ENCODE results near the gene OTUD5. TPM values are rescaled to one million over a fixed set of nuclear protein-coding genes. Genes with fewer than 3 reads are reported as not detected.

The OTUD5 gene
- total and polyA plus RNA-seq, 7 donors: 17.5 to 38.7 (median 28.3) TPM

DNA sequence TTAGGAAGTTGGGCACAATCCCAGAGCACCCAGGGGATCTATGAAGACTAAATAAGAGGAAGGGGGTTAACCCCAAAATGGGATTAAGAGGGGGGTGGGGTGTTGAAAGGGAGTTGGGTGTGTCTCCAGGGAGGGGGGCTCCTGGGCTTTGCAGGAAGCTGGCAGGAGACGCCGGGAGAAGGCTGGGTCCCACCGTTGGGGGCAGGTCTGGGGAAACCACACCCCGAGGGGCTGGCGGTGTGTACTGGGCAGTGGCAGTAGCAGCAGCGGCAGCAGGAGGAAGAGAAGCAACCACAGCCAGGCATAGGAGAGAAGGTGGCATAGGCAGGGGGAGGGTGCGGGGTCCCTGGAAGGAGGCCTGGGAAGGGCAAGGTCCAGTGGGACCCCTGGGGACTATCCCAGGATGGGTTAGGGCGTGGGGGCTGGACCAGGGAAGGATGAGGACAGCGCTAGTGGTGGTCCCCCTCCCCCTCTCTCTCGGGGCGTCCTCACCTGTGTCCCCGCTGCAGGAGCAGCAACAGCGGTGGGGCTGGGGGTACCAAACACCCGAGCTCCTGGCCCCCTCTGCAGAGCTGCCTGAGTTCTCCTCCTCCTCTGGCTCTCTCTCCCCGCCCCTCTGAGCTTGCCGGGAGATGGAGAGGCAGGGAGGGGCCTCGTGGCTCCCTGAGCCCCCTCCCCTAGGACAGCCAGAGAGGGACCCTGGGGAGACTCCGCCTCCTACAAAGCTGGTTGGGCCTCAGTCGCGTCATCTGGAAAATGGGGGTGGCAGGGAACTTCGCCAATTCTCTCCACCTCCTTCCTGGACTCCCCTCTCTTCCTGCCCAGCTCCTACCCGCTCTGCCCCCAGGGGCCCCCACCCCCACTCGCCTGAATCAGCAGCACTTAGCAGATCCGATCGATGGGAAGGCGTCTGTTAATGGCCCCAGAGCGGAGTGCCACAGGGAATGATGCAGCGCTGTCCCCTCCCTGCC, 14.1 kb upstream of the OTUD5 start, which contains the start of gene KCND1:
TSS of gene KCND1 (minus strand) at position 596 of the 971 bp plus-strand sequence. CDS start 1,573 bp downstream, outside the sequence.
- TF ChIP-seq, protein P1, sequence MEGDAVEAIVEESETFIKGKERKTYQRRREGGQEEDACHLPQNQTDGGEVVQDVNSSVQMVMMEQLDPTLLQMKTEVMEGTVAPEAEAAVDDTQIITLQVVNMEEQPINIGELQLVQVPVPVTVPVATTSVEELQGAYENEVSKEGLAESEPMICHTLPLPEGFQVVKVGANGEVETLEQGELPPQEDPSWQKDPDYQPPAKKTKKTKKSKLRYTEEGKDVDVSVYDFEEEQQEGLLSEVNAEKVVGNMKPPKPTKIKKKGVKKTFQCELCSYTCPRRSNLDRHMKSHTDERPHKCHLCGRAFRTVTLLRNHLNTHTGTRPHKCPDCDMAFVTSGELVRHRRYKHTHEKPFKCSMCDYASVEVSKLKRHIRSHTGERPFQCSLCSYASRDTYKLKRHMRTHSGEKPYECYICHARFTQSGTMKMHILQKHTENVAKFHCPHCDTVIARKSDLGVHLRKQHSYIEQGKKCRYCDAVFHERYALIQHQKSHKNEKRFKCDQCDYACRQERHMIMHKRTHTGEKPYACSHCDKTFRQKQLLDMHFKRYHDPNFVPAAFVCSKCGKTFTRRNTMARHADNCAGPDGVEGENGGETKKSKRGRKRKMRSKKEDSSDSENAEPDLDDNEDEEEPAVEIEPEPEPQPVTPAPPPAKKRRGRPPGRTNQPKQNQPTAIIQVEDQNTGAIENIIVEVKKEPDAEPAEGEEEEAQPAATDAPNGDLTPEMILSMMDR (IDR thresholded peaks at IDR 0.05): no peak
- peak within 1 kb of the TSS; percentile 50 for H3K4me3 ChIP-seq
- no peaks in the 10 kb centered on the region for H3K9me3 ChIP-seq
- DNase-seq: peak; percentile 36 to 52
- no peak within 1 kb of the TSS for H3K27ac ChIP-seq
- intact Hi-C loops (cut with DNase I): loop anchor here in 1 of 2 donors (10.0 kb wide), 1 partner anchor 73 kb away; the partner anchor contains the start of gene TFE3
- peaks cover 0 to 19% (median 0%) of the 10 kb centered on the region in 3 donors for H3K27me3 ChIP-seq (ENCODE audit: insufficient read depth in 3 of 3, low read length in 2 of 3)
- 1 to 31% (median 4%) methylated on average over 16 to 28 of the region's 28 CpGs for WGBS, 3 donors
- ATAC-seq: peak; percentile 23 to 33 (median 30)
- no peaks in the 10 kb centered on the region for H3K4me1 ChIP-seq
- H3K36me3 ChIP-seq (ENCODE audit: insufficient read depth in 1 of 2, low read depth in 1 of 2): peaks cover 0 to 23% of the 10 kb centered on the region in 2 donors

DNA sequence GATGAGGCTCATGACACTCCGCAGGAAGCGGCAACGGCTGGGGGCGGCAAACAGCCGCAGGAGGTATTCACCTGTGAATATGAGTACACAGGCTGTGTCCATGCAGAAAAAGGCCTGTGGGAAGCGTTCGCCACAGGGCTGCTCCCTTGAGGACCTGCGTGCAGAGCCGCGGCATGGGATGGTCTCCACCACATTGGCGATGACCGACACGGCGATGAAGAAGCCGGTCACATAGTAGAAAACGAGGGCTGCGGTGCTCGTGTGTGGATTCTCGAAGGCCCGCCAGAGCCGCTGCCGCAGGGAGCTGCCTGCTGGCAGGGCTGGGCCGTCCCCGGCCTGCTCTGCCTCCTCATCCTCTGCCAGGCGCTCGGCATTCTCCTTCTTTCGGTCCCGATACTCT, 12.1 kb upstream of the OTUD5 start:
- ATAC-seq: no peak

DNA sequence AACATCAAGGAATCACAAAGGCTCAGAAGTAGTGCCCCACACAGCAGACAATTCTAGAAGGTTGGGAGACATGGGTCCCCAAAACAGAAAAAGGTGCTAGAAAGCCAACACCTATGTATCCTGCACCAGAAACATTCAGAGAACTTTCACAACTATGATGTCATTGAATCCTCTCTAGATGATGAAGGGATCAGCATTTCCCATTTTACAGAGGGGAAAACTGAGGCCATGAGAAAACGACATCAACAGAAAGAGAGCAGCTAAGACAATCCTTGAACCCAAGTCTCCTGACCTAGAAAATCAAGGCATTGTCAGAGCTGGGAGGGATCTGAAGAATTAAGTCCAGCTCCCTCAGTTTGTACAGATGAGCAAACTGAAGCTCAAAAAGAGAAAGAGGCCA, 11.0 kb upstream of the OTUD5 start:
- Histone ChIP-seq H3K4me1 (no peaks in the 10 kb centered on the region), H3K4me3 (no peak overlapping the region), H3K9me3 (no peaks in the 10 kb centered on the region), H3K36me3 (ENCODE audit: insufficient read depth in 1 of 2, low read depth in 1 of 2) (no peaks in the 10 kb centered on the region), H3K27me3 (ENCODE audit: insufficient read depth in 3 of 3, low read length in 2 of 3) (peaks cover 0 to 19% (median 0%) of the 10 kb centered on the region in 3 donors), H3K27ac (no peak overlapping the region)
- 61 to 80% (median 74%) methylated on average over 1 of the region's 1 CpG for WGBS, 3 donors
- ATAC-seq (no peak), DNase-seq (no peak)
- TF ChIP-seq, protein P1 (IDR thresholded peaks at IDR 0.05): no peak
- intact Hi-C loops (cut with DNase I): no loop called here

More for the DNA sequence above, 12.1 kb upstream of the OTUD5 start:
- DNase-seq: no peak
- no peaks in the 10 kb centered on the region for H3K4me1 ChIP-seq
- peaks cover 0 to 4% of the 10 kb centered on the region in 2 donors for H3K36me3 ChIP-seq (ENCODE audit: insufficient read depth in 1 of 2, low read depth in 1 of 2)
- TF ChIP-seq, protein P1 (IDR thresholded peaks at IDR 0.05): no peak
- 84 to 92% (median 88%) methylated on average over 24 to 28 of the region's 28 CpGs for WGBS, 3 donors
- H3K27ac ChIP-seq: no peak overlapping the region
- H3K9me3 ChIP-seq: no peaks in the 10 kb centered on the region
- H3K27me3 ChIP-seq (ENCODE audit: insufficient read depth in 3 of 3, low read length in 2 of 3): peaks cover 0 to 19% (median 0%) of the 10 kb centered on the region in 3 donors
- intact Hi-C loops (cut with DNase I): no loop called here
- no peak overlapping the region for H3K4me3 ChIP-seq

DNA sequence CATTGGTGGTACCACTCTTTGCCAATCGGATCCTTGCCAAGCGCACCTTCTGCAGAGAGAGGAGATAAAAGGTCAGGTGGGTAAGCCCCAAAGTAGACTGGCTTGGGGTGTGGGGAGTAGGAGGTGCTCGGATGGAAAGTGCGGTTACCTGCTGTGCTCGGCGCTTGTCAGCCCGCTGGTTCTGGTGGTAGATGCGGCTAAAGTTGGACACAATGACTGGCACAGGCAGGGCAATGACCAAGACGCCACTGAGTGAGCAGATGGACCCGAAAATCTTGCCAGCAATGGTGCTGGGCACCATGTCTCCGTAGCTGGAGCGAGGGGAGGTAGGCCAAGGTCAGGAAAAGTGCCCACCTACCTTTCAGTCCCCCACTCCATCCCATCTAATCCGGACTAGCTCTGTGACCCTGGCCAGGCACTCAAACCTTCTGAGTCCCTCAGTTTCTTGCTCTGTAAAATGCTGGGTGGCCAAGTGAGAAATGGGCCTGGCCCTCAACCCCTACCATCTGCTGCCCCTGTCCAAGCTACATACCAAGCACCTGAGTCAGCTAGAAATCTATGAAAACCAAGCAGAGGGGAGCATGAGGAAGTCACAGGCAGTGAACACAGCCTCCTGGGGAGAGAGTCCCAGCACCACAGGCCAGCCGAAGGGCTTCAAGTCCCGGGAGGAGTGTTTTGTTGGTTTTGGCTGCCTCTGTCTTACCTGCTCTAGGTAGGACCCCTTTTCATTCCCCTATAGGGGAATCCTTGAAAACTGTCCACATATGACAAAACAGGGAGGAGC, 9.6 kb upstream of the OTUD5 start:
- no peak overlapping the region for H3K4me3 ChIP-seq
- H3K9me3 ChIP-seq: no peaks in the 10 kb centered on the region
- intact Hi-C loops (cut with DNase I): no loop called here
- no peaks in the 10 kb centered on the region for H3K36me3 ChIP-seq (ENCODE audit: insufficient read depth in 1 of 2, low read depth in 1 of 2)
- TF ChIP-seq, protein P1 (IDR thresholded peaks at IDR 0.05): no peak
- peaks cover 0 to 11% (median 0%) of the 10 kb centered on the region in 3 donors for H3K27me3 ChIP-seq (ENCODE audit: insufficient read depth in 3 of 3, low read length in 2 of 3)
- no peak overlapping the region for H3K27ac ChIP-seq
- WGBS, 3 donors: 84 to 95% (median 89%) methylated on average over 10 to 15 of the region's 15 CpGs
- DNase-seq (no peak), ATAC-seq (no peak)
- H3K4me1 ChIP-seq: no peaks in the 10 kb centered on the region
